Umbilical cord (tissue), 2 donors: ENCODE results near the gene EDIL3. TPM values are rescaled to one million over a fixed set of nuclear protein-coding genes. Genes with fewer than 3 reads are reported as not detected.

Experiments
- DNase-seq: peaks from one replicate; pipeline ENCODE4 v3.0.0-alpha.2; 2015; ENCODE audit warnings: low spot score
- total RNA-seq: library from RNA; depleted of rRNA; stranded (reverse); fragments of >200 nt; gene quantifications from one replicate; pipeline ENCODE4 v1.2.3, GENCODE V29; 2014; ENCODE audit warnings: low replicate concordance; ENCODE audit not compliant: insufficient read depth

EDIL3 gene
- total RNA-seq, 1 donor from 2014 or later = 170 TPM

GRCh38 chr5:83972236-83972635 is 412.4 kb downstream of the EDIL3 start:
- peak; percentile 11 for DNase-seq

DNA sequence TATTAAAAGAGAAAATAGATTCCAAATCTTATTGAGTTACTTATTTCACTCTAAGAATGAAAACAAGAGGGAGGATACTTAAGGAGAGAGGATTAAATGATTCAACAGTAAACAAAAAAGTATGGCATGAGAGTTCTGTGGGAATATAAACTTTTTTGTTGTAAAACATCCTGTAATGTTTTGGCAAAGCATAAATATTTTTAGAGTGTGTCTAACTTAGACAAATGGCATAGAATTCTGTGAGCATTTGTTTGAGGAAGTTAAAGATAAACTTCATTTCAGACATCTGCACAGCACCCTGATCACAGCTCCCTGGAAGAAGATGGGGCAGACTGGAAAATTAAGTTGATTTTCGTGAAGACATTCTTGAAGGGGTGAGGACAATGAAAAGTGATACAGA is 417.3 kb downstream of the EDIL3 start:
- no peak for DNase-seq

DNA sequence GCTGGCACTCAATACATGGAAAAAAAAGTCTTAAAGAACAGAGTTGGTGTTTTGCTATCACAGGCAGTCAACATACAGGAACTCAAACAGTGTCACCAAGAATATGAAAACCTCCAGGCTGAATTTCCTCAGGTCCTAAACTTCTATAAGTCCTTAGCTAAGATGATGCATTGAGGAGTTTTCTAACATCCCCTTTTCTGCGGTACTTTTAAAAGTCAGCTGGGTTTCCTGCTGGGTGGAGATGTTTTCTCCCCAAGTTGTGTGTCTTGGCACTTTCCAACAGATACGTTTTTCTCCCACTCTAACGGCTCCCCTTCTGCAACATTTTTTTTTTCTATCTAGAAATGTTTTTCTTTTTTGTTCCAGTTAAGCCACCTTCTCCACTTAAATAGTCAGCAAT is 419.2 kb downstream of the EDIL3 start:
- peak; percentile 28 for DNase-seq

DNA sequence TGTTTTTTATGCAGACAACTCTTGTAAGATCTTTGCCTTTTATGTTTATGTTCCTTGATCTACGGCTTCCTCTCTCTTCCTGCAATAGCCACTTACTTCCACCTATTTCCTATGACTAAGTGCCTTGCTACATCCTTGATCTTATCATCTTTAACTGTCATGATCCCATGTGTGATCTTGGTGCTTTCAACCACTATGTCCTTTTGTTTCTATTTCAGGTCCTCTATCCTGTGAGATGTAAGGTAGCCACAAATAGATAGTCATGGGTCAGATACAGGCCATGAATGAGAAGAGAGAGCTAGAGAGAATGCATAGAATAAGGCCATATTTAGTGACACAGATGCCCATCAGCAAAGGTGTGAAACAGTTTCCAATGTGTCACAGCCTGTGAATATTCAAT is 420.4 kb downstream of the EDIL3 start:
- DNase-seq = no peak

GRCh38 chr5:83957188-83957587 is 427.5 kb downstream of the EDIL3 start:
- no peak for DNase-seq

DNA sequence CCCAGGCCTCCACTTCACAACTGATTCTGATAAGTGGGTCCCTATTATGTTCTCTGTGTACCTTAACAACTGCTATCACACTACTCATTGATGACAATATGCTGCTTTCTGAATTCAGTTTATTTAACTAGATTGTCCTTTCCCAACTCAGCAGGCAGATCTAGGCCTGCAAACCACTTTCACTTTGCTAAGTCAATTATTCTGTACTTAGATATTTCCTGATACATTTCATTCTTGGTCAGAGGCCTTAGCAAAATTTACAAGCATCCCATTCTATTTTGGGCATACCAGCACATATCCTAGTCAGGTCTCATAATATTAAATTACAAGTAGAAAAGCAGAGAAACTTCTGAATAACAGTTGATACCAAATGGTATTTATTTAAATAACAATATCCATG is 428.3 kb downstream of the EDIL3 start:
- DNase-seq = no peak

- no peak for DNase-seq
Measured at GRCh38 chr5:83955916-83956315, 428.8 kb downstream of the EDIL3 start.

DNA sequence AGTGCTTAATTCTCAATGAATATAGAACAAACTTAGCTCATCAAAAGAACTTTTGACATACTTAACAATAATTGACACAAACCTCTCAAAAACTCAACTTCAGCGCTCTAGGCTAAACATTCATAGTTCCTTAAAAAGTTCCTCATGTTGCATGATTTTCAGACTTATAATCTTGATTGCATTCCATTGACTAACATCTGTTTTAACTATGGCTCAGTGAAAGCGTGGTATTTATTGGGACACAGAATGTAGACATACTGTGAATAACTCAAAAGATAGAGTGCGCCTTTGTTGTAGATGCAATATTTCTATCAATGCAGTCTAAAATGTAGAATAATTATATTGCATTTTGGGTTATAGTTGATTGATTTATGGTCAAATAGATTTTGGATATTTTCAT is 436.9 kb downstream of the EDIL3 start:
- DNase-seq = no peak

GRCh38 chr5:83946516-83946915 is 438.2 kb downstream of the EDIL3 start:
- DNase-seq = no peak

DNA sequence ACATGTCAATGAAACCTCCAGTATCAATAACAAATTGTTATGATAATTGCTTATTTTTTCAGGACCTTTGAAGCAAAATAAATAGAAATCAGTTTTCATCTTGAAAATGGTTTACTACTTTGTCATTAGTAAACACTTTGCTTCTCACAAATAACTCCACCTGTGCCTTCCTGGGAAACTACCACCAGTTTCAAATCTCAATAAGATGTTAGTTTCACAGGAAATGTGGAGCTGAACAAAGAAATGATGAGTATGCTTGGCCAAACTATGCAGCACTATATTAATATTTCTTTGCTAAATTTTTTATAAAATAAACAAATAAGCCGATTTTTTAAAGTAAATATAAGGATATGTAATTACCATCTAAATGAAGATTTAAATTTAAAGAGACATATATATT is 442.5 kb downstream of the EDIL3 start:
- DNase-seq = no peak

- DNase-seq = no peak
Measured at GRCh38 chr5:83937837-83938236, 446.8 kb downstream of the EDIL3 start.

- no peak for DNase-seq
Measured at GRCh38 chr5:83931969-83932368, 452.7 kb downstream of the EDIL3 start.

- DNase-seq = peak; percentile 55
Measured at GRCh38 chr5:83927140-83927733, 457.4 kb downstream of the EDIL3 start.

GRCh38 chr5:83925955-83926337 is 458.7 kb downstream of the EDIL3 start:
- DNase-seq = peak; percentile 54

DNA sequence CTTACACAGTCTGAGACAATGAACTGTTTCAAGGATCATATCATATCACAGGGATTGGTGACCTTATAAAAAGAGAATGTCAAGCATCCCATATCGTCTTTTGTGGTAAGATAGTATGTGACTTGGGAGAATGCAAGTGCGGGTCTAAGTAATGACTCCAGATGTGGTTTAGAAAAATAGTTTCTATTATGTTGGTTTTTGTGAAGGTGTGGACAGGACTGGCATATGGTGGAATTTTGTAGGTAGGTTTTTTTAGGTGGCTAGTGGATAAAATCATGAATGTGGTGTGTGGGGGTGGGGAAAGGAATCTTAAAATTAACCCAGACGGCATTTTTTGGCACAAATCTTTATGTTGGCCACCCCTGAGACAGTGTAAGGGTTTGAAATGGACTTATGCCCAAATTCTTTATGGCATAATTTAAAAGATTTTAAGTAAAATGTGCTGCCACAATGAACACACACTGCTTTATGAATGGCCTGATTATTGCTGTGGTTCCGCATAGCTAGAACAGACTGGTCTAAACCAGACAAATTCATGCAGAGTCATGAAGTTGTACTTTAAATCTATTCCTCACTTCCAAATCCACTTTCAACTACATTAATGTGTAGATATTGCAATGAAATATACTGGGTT is 459.2 kb downstream of the EDIL3 start:
- peak; percentile 32 for DNase-seq

GRCh38 chr5:83924891-83925290 is 459.8 kb downstream of the EDIL3 start:
- no peak for DNase-seq

DNA sequence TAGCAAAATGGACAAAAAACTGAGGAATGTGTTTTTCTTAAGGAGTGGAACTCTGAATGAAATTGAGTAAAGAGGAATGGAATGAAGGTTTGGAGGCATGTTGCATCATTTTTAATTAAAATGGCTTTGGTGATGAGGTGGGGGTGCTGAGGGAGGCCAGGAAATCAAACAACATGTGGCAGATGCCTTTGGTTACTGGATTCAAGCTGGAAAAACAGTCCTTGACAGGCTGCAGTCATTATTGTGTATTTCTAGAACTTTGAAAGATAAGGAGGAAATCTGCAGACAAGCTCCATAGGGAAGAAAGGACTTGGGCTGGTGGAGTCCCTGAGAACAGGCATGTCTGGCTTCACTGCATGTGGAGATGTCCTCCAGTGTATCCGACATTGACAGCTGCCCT is 460.5 kb downstream of the EDIL3 start:
- DNase-seq = no peak

DNA sequence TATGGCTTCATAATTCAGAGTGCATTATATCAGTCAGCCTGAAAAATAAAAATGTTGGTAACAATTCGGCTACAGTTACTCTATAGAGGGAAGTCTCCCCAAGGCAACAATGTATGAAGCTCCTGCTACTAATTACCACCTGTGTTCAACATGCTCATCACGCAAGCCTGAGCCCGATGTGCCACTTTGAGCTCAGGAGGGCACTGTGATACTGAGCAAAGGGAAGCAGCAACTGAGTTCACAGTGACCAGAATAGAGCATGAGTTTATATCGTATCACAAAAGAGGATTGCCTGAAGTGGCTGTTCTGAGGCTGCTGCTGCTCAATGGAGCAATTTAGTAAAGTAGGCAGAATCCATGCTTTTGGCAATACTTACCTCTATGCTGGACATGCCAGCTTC is 462.0 kb downstream of the EDIL3 start:
- no peak for DNase-seq

DNA sequence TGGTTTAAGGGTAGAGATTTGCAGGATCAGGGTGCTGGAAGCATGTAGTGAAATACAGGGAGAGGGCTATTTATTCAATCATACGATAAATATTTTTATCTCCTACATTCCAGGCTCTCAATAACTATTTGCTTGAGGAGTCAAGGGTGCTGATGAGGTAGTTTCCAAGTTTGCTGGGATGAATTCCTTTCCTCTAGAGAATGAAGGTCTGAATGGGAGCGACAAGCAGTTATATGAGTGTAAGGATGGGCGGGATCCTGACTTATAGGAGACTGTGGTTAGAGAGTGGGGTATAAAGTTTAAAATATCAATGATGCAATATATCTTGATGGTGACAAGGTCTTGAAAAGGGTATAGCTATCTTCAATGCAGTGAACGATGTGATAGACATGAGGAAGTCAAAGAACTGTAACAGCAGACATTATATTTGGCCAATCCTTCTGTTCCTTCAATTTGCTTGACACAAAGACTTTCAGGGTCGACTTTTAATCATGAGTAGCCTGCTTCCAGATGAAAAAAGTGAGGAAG is 462.9 kb downstream of the EDIL3 start:
- DNase-seq = no peak

DNA sequence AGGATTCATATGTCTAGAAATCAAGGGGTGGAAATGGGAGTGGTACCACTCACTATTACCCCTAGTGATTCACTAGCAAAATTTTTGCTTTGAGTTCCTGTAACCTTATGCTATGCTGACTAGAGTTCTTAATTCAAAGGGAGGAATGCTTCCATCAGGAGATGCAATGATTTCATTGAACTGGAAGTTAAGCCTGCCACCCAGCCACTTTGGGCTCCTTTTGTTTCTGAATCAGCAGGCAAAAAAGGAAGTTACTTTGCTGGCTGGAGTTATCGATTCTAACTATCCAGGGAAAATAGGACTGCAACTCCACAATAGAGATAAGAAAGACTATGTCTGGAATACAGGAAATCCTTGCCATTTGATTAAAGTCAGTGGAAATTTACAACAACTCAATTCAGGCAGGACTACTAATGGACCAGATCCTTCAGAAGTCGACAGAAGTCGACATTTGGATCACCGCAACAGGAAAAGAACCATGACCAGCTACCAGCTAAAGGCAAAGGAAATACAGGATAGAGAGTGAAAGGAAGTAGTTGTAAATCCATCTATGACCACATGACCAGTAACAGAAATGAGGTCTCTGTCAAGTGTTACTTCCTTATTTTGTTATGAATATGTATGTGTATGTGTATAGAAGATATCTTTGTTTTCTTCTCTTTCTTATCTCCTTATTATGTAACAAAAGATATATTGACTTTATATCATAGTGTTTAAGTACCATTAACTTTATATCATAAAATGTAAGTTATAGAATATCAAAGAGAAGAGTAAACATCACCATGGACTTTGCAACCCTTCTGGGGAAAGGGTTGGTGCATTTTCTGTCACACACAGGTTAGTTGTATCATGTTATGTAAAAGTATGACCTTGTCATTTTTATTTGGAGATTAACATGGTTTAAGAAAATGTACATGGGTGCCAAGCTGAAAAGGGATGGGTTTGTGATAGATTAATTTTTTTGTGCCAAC is 465.3 kb downstream of the EDIL3 start:
- DNase-seq = peak; percentile 25

GRCh38 chr5:83917261-83917908 is 467.3 kb downstream of the EDIL3 start:
- no peak for DNase-seq
